ENCODE measurements around the gene NF1. TPM values are rescaled to one million over a fixed set of nuclear protein-coding genes. Genes with fewer than 3 reads are reported as not detected.
A peak's percentile ranks its signal among the peaks of the same experiment; 100 is the strongest.

NF1 gene
- polyA plus RNA-seq, 6 donors from 2014 or later, result 4.8 to 10.2 (median 8.3) TPM

- peak overlapping the region in 1 of 8 donors; percentile 29 for H3K4me3 Mint-ChIP-seq
- H3K9me3 Mint-ChIP-seq, result peaks cover 1 to 3% (median 2%) of the 10 kb centered on the region in 7 donors
- DNase-seq, result no peak
- peaks cover 11 to 12% (median 12%) of the 10 kb centered on the region in 3 donors for H3K4me1 Mint-ChIP-seq
- H3K27ac Mint-ChIP-seq, result no peak overlapping the region
- H3K36me3 Mint-ChIP-seq, result peaks cover 1 to 3% of the 10 kb centered on the region in 2 donors
- no peak for ATAC-seq (ENCODE audit: low read depth in 2 of 2)
- H3K27me3 Mint-ChIP-seq, result peaks cover 3 to 10% (median 8%) of the 10 kb centered on the region in 3 donors
These were observed 322.4 kb downstream of the NF1 start for GRCh38 chr17:31417051-31417792.

- DNase-seq, result no peak
- H3K27me3 Mint-ChIP-seq, result peaks cover 9 to 20% (median 19%) of the 10 kb centered on the region in 3 donors
- no peak overlapping the region for H3K27ac Mint-ChIP-seq
- H3K4me1 Mint-ChIP-seq, result peaks cover 11 to 12% (median 12%) of the 10 kb centered on the region in 3 donors
- H3K36me3 Mint-ChIP-seq, result peaks cover 4 to 17% of the 10 kb centered on the region in 2 donors
- ATAC-seq (ENCODE audit: low read depth in 2 of 2), result no peak
- no peak overlapping the region for H3K4me3 Mint-ChIP-seq
- H3K9me3 Mint-ChIP-seq, result peaks cover 9 to 20% (median 13%) of the 10 kb centered on the region in 7 donors
These were observed 324.1 kb downstream of the NF1 start for GRCh38 chr17:31418773-31419350.

DNA sequence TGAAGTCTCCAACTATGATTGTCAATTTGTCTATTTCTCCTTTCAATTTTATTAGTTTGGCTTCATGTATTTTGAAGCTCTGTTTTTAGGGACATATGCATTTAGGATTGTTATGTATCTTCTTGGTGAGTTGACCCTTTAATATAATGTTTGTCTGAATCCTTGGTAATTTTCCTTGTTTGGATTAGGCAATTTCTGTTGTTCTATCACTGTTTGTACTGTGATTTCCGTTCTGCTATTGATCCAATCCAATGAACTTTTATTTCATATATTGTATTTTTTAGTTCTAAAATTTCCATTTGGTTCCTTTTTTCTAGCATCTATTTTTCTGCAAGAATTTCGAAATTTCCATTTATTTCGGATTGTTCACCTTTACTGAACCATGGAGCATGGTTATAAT, 327.7 kb downstream of the NF1 start:
- Mint-ChIP-seq H3K4me1 (peaks cover 0 to 4% (median 0%) of the 10 kb centered on the region in 3 donors), H3K27me3 (peaks cover 9 to 35% (median 32%) of the 10 kb centered on the region in 3 donors), H3K27ac (no peak overlapping the region), H3K36me3 (peaks cover 4 to 19% of the 10 kb centered on the region in 2 donors), H3K9me3 (peaks cover 9 to 24% (median 15%) of the 10 kb centered on the region in 7 donors), H3K4me3 (no peak overlapping the region)
- ATAC-seq (ENCODE audit: low read depth in 2 of 2) (no peak), DNase-seq (no peak)

- Mint-ChIP-seq H3K36me3 (peaks cover 6 to 22% of the 10 kb centered on the region in 2 donors), H3K27ac (peak overlapping the region in 1 of 6 donors; percentile 20), H3K27me3 (peaks cover 9 to 47% (median 41%) of the 10 kb centered on the region in 3 donors), H3K4me1 (peaks cover 0 to 4% (median 0%) of the 10 kb centered on the region in 3 donors), H3K9me3 (peaks cover 11 to 24% (median 15%) of the 10 kb centered on the region in 7 donors), H3K4me3 (no peak overlapping the region)
- ATAC-seq (ENCODE audit: low read depth in 2 of 2), result no peak
- no peak for DNase-seq
These were observed 330.1 kb downstream of the NF1 start for GRCh38 chr17:31424944-31425281.

DNA sequence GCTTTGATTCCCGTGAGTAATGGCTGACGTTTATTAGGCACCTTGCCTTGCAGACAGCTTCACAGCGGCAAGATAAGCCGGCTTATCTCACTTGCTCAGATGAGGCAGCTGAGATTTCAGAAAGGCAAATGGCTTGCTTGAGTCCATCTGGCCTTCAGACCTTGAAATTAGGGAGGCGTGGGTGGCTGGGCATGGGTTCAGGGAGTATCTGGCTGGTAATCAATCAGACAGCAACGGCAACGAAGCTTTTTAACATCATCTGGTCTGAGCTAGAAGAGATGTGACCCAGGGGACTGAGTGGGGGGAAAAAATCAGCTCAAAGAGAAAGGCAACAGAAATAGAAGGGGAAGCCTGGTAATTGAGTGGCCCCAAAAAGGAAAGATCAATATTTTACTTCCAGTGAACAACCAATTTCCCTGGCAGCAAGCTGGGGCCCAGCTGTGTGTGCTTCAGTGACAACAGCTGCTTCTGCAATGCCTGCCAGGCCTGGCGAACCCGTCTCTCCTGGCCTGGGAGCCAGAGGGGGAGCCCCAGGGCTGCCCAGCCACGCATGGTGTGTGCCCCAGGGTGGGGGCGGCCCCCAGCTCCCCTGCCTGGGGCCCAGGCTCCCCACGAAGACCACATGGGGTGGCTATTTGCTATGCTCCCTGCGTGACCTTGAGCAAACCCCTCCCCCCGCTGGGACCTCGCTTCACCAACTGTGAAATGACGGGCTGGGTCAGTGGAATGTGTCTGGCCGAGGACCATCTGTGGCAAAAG, 330.7 kb downstream of the NF1 start:
- ATAC-seq (ENCODE audit: low read depth in 2 of 2), result no peak
- peaks cover 11 to 24% (median 15%) of the 10 kb centered on the region in 7 donors for H3K9me3 Mint-ChIP-seq
- H3K27ac Mint-ChIP-seq, result peak overlapping the region in 1 of 6 donors; percentile 20
- peaks cover 9 to 28% of the 10 kb centered on the region in 2 donors for H3K36me3 Mint-ChIP-seq
- H3K4me3 Mint-ChIP-seq, result no peak overlapping the region
- no peak for DNase-seq
- H3K4me1 Mint-ChIP-seq, result peaks cover 0 to 4% (median 0%) of the 10 kb centered on the region in 3 donors
- H3K27me3 Mint-ChIP-seq, result peaks cover 10 to 53% (median 47%) of the 10 kb centered on the region in 3 donors

Other genes with a start within 250 kb of the NF1 start
- 10 to 100 TPM; 16.0 to 33.9 (median 21.9) TPM for gene TEFM, start 188.7 kb upstream of the NF1 start, polyA plus RNA-seq (ENCODE audit: low read depth in 6 of 6)
- 1 to 10 TPM; 3.1 to 8.2 (median 5.4) TPM for gene ADAP2, start 173.0 kb upstream of the NF1 start, polyA plus RNA-seq (ENCODE audit: low read depth in 6 of 6)
- gene RNF135, start 123.9 kb upstream of the NF1 start, polyA plus RNA-seq (ENCODE audit: low read depth in 6 of 6), result 10 to 100 TPM; 34.0 to 50.2 (median 43.1) TPM
- gene OMG, start 202.3 kb downstream of the NF1 start, polyA plus RNA-seq (ENCODE audit: low read depth in 6 of 6), result under 1 TPM in 2 of 6 donors, not detected in 4; 0.30 to 0.36 TPM
- gene EVI2B, start 219.1 kb downstream of the NF1 start, polyA plus RNA-seq (ENCODE audit: low read depth in 6 of 6), result 100 to 1,000 TPM; 146 to 201 (median 184) TPM
- 10 to 100 TPM in 5 of 6 donors, 1 to 10 TPM in 1; 6.0 to 19.7 (median 13.3) TPM for gene EVI2A, start 226.6 kb downstream of the NF1 start, polyA plus RNA-seq (ENCODE audit: low read depth in 6 of 6)

All from naive B cell (primary cell).